Activated CD4-positive, alpha-beta T cell treated with anti-CD3 and anti-CD28 coated beads, Interleukin-2, amount 50 U/mL, for 24 hours (primary cell): ENCODE results near the gene FBXW7.
"Not testable (repeated sequence)": the region's sequence is repeated elsewhere in the genome, so short reads cannot be mapped to it uniquely, and the experiment has no call there.

Source experiments
- DNase-seq, 2 donors: peaks; one replicate each; pipeline ENCODE4 v3.0.0-alpha.2; 2020; ENCODE audit warnings: low read depth in 1 of 2, low spot score in 1 of 2

Gene FBXW7

GRCh38 chr4:152545088-152545487, 9.2 kb upstream of the FBXW7 start:
- no peak for DNase-seq

GRCh38 chr4:152544533-152544932, 8.6 kb upstream of the FBXW7 start:
- not testable (repeated sequence) for DNase-seq

- DNase-seq, result no peak
Measured at GRCh38 chr4:152540941-152541340, 5.0 kb upstream of the FBXW7 start.

GRCh38 chr4:152540293-152540674, 4.4 kb upstream of the FBXW7 start:
- no peak for DNase-seq

DNA sequence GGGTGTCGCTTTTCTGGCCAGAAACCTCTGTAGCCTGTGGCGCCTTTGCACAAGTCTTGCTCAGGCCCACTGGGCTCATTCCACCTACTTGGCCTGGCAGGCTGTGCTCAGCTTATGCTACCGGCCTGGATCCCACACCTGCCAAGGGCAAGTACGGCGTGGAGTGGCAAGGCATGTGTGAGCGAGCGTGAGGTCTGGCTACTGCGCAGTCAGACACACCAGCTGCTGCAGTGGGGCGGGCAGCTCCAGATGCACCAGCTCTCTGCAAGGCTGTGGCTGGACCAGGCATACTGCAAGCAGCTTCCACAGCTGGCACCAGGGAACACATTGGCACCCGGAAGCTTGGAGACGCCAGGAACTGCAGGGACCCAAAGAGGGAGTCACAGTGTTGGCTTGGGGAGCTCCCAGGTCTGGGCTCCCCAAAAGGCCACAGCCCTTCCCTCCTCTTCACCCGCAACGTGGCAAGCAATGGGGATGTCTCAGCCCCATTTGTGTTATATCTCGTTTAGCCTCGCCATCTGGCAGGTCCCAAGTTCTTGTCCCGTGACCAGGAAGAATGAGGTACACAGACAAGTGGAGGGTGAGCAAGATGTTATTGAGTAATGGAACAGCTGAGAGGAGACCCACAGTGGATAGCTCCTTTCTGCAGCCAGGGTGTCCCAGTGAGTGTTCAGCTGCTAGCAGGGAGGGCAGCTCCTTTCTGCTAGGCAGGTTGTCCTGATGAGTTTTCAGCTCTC, 3.8 kb upstream of the FBXW7 start:
- DNase-seq, result no peak

DNA sequence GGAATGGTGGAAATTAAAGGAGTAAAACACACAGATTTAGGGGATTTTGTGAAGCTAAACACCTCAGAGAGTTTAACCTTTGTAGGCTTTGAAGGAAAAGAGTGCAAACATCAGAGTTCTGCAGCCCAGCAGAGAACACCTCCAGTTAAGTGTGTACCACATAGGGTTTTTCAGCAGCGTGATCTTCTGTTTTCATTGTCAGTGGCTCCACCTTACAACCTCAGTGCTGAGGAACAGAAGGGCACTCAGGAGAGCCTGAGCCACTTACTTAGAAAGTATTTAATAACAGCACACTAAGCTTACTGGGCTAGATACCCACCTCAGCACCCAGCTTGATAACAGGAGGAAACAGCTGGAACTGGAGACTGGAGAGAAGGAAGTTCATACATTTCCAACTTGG, 2.0 kb upstream of the FBXW7 start:
- DNase-seq, result no peak

GRCh38 chr4:152536545-152537182, 772 bp upstream of the FBXW7 start:
- peak; percentile 39 to 56 for DNase-seq

- DNase-seq, result no peak
Measured at GRCh38 chr4:152535360-152535902, 461 bp downstream of the FBXW7 start.

- peak in 1 of 2 donors; percentile 14 for DNase-seq
Measured at GRCh38 chr4:152534541-152535359, 1.1 kb downstream of the FBXW7 start.

GRCh38 chr4:152531479-152531878, 4.4 kb downstream of the FBXW7 start:
- DNase-seq, result no peak

DNA sequence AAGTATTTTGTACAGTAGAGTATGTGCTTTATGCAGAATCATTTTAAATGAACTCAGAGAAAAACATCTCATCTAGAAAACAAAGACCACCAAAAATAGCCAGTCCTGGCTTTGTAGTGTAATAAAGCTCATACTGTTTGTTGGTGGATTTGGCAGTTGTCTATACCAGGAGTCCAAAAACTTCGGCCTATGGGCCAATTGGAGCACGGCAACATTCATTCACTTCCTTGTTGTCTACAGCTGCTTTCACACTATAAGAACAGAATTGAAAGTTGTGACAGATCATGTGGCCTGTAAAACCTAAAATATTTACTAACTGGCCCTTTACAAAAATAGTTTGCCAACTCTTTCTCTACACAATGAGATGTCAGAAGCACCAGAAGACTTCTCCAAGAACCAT, 5.3 kb downstream of the FBXW7 start:
- DNase-seq, result no peak

- DNase-seq, result no peak
Measured at GRCh38 chr4:152529880-152530279, 6.0 kb downstream of the FBXW7 start.

DNA sequence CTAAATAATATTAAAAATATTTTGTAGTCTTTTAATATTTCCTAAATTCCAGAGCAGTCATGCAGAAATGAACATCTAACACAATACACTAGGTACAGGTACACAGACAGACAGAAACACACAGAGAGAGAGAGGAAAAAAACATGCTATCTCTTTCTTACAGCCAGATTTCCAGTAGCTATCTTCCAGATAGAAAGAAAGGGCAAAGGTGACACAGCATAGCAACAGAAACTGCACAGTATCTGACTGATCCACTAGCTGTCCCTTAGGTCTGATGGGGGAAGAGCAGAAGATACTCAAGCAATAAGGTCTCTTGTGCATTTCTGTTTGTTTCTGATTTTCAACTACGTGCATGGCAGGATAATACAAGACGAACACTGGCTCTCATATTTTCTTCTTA, 7.8 kb downstream of the FBXW7 start:
- no peak for DNase-seq

DNA sequence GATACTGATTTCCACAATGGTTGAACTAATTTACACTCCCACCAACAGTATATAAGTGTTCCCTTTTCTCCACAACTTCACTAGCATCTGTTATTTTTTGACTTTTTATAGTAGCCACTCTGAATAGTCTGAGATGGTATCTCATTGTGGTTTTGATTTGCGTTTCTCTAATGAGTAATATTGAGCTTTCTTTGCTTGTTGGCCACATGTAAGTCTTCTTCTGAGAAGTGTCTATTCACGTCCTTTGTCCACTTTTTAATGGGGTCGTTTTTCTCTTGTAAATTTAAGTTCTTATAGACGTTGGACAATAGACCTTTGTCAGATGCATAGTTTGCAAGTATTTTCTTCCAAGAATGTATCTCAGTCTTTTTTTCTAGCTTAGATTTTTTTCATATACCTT, 10.0 kb downstream of the FBXW7 start:
- DNase-seq, result no peak

DNA sequence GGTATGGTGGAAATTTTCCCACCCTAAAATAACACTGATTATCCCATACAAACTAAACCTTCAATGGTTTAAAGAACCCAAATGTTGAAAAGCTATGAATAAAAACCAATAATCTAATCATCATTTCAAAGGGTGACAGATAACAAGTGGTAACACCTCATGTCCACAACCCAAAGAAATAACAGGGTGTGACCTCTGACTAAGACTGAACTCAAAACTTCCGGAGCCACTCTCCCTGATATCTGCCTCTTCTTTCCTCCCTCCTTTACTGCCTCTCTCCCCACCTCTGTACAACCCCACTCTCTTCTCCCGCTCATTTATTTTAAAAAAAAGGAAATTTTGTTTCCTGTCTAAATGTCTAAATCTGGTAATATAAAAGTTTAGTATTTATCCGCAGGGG, 11.5 kb downstream of the FBXW7 start:
- no peak for DNase-seq

DNA sequence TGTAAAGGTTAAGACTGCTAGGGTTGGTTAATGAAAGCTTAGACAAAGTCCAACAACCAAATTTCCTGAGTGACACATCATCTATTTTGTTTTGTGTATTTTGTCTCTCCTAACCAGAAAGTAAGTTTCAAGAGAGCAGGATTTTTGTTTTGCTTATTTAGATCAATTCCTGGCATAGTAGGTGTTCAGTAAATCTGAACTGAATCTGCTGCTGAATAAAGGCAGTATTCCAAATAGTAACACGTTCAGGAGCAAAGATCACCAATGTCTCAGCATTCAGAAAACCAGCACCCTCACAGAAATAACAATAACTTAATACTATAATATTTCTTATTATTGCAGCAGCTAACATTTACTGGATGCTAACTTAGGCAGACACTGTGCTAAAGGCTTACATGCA, 12.2 kb downstream of the FBXW7 start:
- no peak for DNase-seq

GRCh38 chr4:152522754-152523153, 13.1 kb downstream of the FBXW7 start:
- DNase-seq, result no peak

GRCh38 chr4:152522245-152522644, 13.6 kb downstream of the FBXW7 start:
- DNase-seq, result no peak

GRCh38 chr4:152516156-152516555, 19.7 kb downstream of the FBXW7 start:
- DNase-seq, result no peak

GRCh38 chr4:152515678-152516077, 20.2 kb downstream of the FBXW7 start:
- DNase-seq, result no peak

DNA sequence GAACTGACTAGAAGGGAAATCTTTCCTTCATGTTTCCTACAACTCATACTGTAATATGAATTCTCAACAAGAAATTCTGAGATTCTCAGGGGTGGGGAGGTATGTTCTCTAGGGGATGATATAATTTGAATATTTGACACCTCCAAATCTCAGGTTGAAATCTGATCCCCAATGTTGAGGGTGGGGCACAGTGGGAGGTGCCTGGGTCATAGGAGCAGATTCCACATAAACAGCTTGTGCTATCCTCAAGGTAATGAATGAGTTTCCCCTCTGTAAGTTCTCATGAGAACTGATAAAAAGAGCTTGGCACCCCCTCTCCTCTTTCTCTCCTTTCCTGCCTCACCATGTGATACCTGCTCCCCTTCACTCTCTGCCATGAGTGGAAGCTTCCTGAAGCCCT, 21.5 kb downstream of the FBXW7 start:
- no peak for DNase-seq

DNA sequence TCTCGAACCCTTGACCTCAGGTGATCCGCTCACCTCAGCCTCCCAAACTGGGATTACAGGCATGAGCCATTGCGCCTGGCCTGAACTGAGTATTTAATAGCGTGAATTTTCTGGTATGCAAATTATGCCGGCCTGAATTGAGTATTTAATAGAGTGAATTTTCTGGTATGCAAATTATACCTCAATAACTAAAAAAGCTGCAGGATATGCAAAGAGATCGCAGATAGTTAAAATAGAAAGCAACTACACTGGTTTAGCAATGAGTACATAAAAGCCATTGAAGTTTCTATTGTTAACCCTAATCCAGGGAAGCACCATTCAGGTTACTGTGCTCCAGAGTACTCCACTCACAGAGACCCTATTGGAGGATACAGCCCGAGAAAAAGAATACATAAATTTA, 22.8 kb downstream of the FBXW7 start:
- no peak for DNase-seq
